Karpas-422 (cell line): Measurements from ENCODE around the gene NEK7. TPM values are rescaled to one million over a fixed set of nuclear protein-coding genes. Genes with fewer than 3 reads are reported as not detected.

Experiments used
- DNase-seq: peaks from one replicate; pipeline ENCODE4 v3.0.0-alpha.2; 2015
- H2AFZ ChIP-seq: fragments of 200-600 bp; sonication (generic); 2 replicates; pipeline ENCODE4 v1.6.1; 2014; ENCODE audit warnings: antibody characterized with exemption, low read length, mixed read lengths
- H3K27ac ChIP-seq: fragments of 200-600 bp; sonication (generic); 2 replicates; pipeline ENCODE4 v1.5.1; 2014; ENCODE audit warnings: mild to moderate bottlenecking, low read length, moderate library complexity
- H3K27me3 ChIP-seq: fragments of 200-600 bp; sonication (generic); 2 replicates; pipeline ENCODE4 v1.6.1; 2014; ENCODE audit warnings: low read length, mixed read lengths
- H3K36me3 ChIP-seq: fragments of 200-600 bp; sonication (generic); 2 replicates; pipeline ENCODE4 v1.6.1; 2014; ENCODE audit warnings: low read length, mixed read lengths; ENCODE audit not compliant: insufficient read depth
- H3K4me1 ChIP-seq: fragments of 200-600 bp; sonication (generic); 2 replicates; pipeline ENCODE4 v1.6.1; 2014; ENCODE audit warnings: mild to moderate bottlenecking, low read length, mixed read lengths
- H3K4me2 ChIP-seq: fragments of 200-600 bp; sonication (generic); 2 replicates; pipeline ENCODE4 v1.6.1; 2014; ENCODE audit warnings: low read length, low read depth, mild to moderate bottlenecking; ENCODE audit not compliant: poor library complexity, severe bottlenecking
- H3K4me3 ChIP-seq: fragments of 200-600 bp; sonication (generic); 2 replicates; pipeline ENCODE4 v1.5.1; 2014; ENCODE audit warnings: mild to moderate bottlenecking, antibody characterized with exemption, low read length, mixed read lengths
- H3K79me2 ChIP-seq: fragments of 200-600 bp; sonication (generic); 2 replicates; pipeline ENCODE4 v1.6.1; 2014; ENCODE audit warnings: mild to moderate bottlenecking, low read length, mixed read lengths
- H3K9ac ChIP-seq: fragments of 200-600 bp; sonication (generic); 2 replicates; pipeline ENCODE4 v1.6.0; 2014; ENCODE audit warnings: low read length
- H3K9me2 ChIP-seq: fragments of 200-600 bp; sonication (generic), shearing (Covaris generic); replicated peaks from 2 replicates; pipeline ENCODE4 v1.6.0; 2014; ENCODE audit warnings: mild to moderate bottlenecking, low read length, moderate library complexity; ENCODE audit not compliant: insufficient read depth
- H3K9me3 ChIP-seq: fragments of 300-700, 200-600 bp; sonication (generic); 2 replicates; pipeline ENCODE4 v1.6.1; 2014; ENCODE audit warnings: low read length, mixed read lengths
- H4K20me1 ChIP-seq: fragments of 200-600 bp; sonication (generic); 2 replicates; pipeline ENCODE4 v1.6.1; 2014; ENCODE audit warnings: mild to moderate bottlenecking, antibody characterized with exemption, low read length, low read depth; ENCODE audit not compliant: insufficient read depth
- total RNA-seq: library from RNA; depleted of rRNA; stranded (reverse); fragments of >200 nt; shearing (Covaris generic); gene quantifications from 2 replicates; pipeline ENCODE4 v1.2.3, GENCODE V29; 2014; ENCODE audit warnings: low replicate concordance

Gene NEK7
- total RNA-seq, 1 experiment from 2014 or later = 133 TPM

DNA sequence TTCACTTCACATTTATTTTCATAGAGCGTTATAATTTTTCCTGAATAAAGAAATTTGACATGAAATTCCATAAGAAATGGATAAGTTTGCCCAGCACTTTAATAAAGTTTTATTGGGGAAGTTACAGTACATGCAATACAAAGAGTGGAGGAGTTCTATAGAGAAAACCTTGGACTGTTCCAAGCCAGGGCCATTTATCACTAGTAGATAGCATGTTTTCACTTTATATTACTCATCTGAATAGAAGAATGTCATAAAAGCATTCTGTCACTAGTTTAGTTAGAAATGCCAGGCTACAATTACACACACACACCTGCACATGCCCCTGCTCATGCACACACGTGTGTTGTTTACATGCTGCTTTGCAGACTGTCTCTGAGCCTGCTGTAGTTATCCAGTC, 123.3 kb downstream of the NEK7 start:
- no peak for DNase-seq
- Histone ChIP-seq H3K27me3 (no peaks in the 10 kb centered on the region), H4K20me1 (no peaks in the 10 kb centered on the region), H3K4me1 (peaks cover 4% of the 10 kb centered on the region; the same call in 1 of the 2 replicates), H3K4me2 (no peak overlapping the region), H3K9ac (no peak overlapping the region), H3K9me3 (no peaks in the 10 kb centered on the region), H3K9me2 (no peaks in the 10 kb centered on the region), H3K36me3 (no peaks in the 10 kb centered on the region), H2AFZ (no peak overlapping the region), H3K27ac (no peak overlapping the region), H3K79me2 (peaks cover 48% of the 10 kb centered on the region), H3K4me3 (no peak overlapping the region)

- Histone ChIP-seq H4K20me1 (no peaks in the 10 kb centered on the region), H3K9me3 (no peaks in the 10 kb centered on the region), H3K36me3 (no peaks in the 10 kb centered on the region), H3K9me2 (no peaks in the 10 kb centered on the region), H3K4me1 (no peaks in the 10 kb centered on the region), H2AFZ (no peak overlapping the region), H3K4me3 (no peak overlapping the region), H3K4me2 (no peak overlapping the region), H3K79me2 (peaks cover 38% of the 10 kb centered on the region), H3K27ac (no peak overlapping the region), H3K27me3 (no peaks in the 10 kb centered on the region), H3K9ac (no peak overlapping the region)
- DNase-seq = no peak
These were observed 125.1 kb downstream of the NEK7 start for GRCh38 chr1:198281911-198282310.

GRCh38 chr1:198283222-198283621, 126.4 kb downstream of the NEK7 start:
- H3K9ac ChIP-seq = no peak overlapping the region
- H3K36me3 ChIP-seq = no peaks in the 10 kb centered on the region
- H4K20me1 ChIP-seq = no peaks in the 10 kb centered on the region
- H3K79me2 ChIP-seq = peaks cover 28% of the 10 kb centered on the region
- no peak overlapping the region for H3K4me3 ChIP-seq
- DNase-seq = no peak
- H3K4me2 ChIP-seq = no peak overlapping the region
- H3K4me1 ChIP-seq = no peaks in the 10 kb centered on the region
- H2AFZ ChIP-seq = no peak overlapping the region
- no peak overlapping the region for H3K27ac ChIP-seq
- no peaks in the 10 kb centered on the region for H3K9me3 ChIP-seq
- no peaks in the 10 kb centered on the region for H3K27me3 ChIP-seq
- no peaks in the 10 kb centered on the region for H3K9me2 ChIP-seq

DNA sequence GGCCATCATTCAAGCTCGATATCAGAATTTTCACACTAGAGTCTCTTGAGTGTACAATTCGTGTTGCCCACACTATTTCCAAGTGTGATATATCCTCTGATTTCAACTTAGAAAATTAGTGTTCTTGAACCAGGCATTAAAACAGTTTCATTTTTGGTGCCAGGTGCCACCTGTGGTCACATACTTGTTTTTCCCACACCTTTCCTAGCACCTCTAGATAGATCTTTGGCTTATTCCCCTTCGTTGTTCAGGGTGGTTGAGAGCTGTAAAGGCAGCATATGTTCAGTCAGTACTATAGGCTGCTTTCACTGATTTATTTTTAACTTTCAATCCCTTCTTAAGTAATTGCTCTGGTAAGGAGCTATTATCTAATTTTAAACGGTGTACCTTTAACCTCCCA, 131.1 kb downstream of the NEK7 start:
- H3K27ac ChIP-seq = no peak overlapping the region
- no peaks in the 10 kb centered on the region for H4K20me1 ChIP-seq
- no peaks in the 10 kb centered on the region for H3K9me3 ChIP-seq
- no peak overlapping the region for H2AFZ ChIP-seq
- no peaks in the 10 kb centered on the region for H3K36me3 ChIP-seq
- no peaks in the 10 kb centered on the region for H3K4me1 ChIP-seq
- H3K4me3 ChIP-seq = no peak overlapping the region
- no peak overlapping the region for H3K9ac ChIP-seq
- H3K4me2 ChIP-seq = no peak overlapping the region
- no peaks in the 10 kb centered on the region for H3K9me2 ChIP-seq
- H3K79me2 ChIP-seq = peaks cover 22% of the 10 kb centered on the region; the same call in 1 of the 2 replicates
- no peak for DNase-seq
- no peaks in the 10 kb centered on the region for H3K27me3 ChIP-seq

DNA sequence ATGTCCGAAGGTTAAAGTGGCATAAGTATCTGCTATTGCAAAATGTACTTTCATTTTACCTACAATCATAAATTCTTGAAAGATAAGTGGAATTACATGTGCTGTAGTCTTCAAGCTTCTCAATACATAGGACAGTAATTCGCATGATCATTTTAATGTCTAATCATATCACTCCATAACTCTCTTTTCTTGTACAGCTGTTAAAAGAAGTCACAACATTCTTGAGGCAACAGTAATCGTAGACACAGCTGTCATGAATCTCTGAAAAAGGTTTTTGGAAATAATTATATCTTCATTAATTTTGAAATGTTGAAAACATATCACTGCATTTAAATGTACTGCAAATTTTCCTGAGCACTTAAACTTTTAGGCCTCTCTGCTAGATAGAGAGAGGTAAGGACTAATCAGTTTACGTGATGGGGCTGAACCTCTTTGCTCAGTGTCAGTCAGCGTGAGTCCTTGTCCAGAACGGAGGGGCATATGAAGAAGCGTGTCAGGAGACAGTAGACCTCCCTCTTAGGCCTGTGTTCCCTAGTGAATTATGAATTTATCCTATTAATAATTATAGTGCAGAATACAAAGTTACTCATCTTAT, 133.4 kb downstream of the NEK7 start:
- Histone ChIP-seq H3K79me2 (peaks cover 28% of the 10 kb centered on the region), H2AFZ (no peak overlapping the region), H3K36me3 (no peaks in the 10 kb centered on the region), H3K4me3 (no peak overlapping the region), H4K20me1 (no peaks in the 10 kb centered on the region), H3K27me3 (no peaks in the 10 kb centered on the region), H3K9me3 (no peaks in the 10 kb centered on the region), H3K4me1 (peaks cover 12% of the 10 kb centered on the region), H3K9ac (no peak overlapping the region), H3K9me2 (no peaks in the 10 kb centered on the region), H3K27ac (no peak overlapping the region), H3K4me2 (no peak overlapping the region)
- DNase-seq = no peak

- Histone ChIP-seq H3K36me3 (no peaks in the 10 kb centered on the region), H3K9me2 (no peaks in the 10 kb centered on the region), H3K4me1 (peaks cover 12% of the 10 kb centered on the region), H4K20me1 (no peaks in the 10 kb centered on the region), H3K4me3 (no peak overlapping the region), H3K9me3 (no peaks in the 10 kb centered on the region), H3K27me3 (no peaks in the 10 kb centered on the region), H3K79me2 (peaks cover 33% of the 10 kb centered on the region), H3K4me2 (no peak overlapping the region), H3K9ac (no peak overlapping the region), H3K27ac (no peak overlapping the region), H2AFZ (no peak overlapping the region)
- DNase-seq = no peak
These were observed 134.2 kb downstream of the NEK7 start for GRCh38 chr1:198291036-198291435.

DNA sequence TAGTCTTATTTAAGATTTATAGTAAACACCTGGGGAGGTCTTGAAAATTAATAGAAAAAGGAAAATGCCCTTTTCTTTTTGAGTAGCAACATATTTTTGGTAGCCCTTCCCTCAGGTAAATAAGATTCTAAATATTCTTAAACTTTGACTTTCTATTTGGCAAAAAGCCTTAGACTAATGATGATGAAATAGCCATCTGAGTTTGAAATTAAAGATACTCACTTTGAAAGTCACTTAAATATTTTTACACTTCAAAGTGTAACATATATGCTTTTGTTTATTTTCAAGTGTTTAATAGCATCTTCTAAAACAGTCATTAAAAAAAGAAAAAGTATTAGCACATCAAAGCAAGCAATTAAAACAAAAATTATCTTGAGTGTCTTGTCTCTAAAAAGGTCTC, 135.1 kb downstream of the NEK7 start:
- Histone ChIP-seq H3K27ac (no peak overlapping the region), H3K36me3 (no peaks in the 10 kb centered on the region; the same call in 1 of the 2 replicates), H3K9me2 (no peaks in the 10 kb centered on the region), H3K9ac (no peak overlapping the region), H3K4me1 (peaks cover 12% of the 10 kb centered on the region), H2AFZ (no peak overlapping the region), H3K27me3 (no peaks in the 10 kb centered on the region), H4K20me1 (no peaks in the 10 kb centered on the region), H3K4me2 (no peak overlapping the region), H3K4me3 (no peak overlapping the region), H3K79me2 (peaks cover 31% of the 10 kb centered on the region), H3K9me3 (no peaks in the 10 kb centered on the region)
- no peak for DNase-seq

DNA sequence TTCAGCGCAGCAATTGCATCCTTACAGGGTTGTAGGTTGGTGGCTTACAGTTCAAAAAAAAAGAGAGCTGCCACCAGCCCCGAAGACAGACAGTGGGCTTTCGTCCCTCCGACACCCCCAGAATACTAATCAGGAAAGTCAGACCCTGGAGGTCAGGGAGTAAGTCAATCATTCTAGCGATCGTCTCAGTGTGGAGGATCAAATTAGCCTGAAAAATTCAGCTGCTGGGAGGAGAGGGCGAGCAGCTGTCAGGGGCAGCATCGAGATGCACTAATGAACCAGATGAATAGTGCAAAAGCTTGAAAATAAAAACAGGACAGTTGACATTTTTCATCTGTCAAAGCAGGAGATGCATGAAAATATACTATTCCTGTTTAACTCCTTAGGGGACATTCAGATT, 138.4 kb downstream of the NEK7 start:
- Histone ChIP-seq H3K9me2 (no peaks in the 10 kb centered on the region), H3K9ac (no peak overlapping the region), H3K9me3 (no peaks in the 10 kb centered on the region), H3K27me3 (no peaks in the 10 kb centered on the region), H3K4me2 (no peak overlapping the region), H3K27ac (no peak overlapping the region), H3K36me3 (peaks cover 3% of the 10 kb centered on the region; the same call in 1 of the 2 replicates), H2AFZ (no peak overlapping the region), H3K4me1 (peaks cover 12% of the 10 kb centered on the region), H3K4me3 (no peak overlapping the region), H3K79me2 (peaks cover 42% of the 10 kb centered on the region), H4K20me1 (no peaks in the 10 kb centered on the region)
- no peak for DNase-seq
